Measurements from ENCODE around the gene NRP2. TPM values are rescaled to one million over a fixed set of nuclear protein-coding genes. Genes with fewer than 3 reads are reported as not detected.

Gene NRP2
- total and polyA plus RNA-seq, 2 of the 13 experiments (the other 11 are each of a cell fraction or from before 2014, with no cell fraction given): 0.65 to 1.4 TPM

DNA sequence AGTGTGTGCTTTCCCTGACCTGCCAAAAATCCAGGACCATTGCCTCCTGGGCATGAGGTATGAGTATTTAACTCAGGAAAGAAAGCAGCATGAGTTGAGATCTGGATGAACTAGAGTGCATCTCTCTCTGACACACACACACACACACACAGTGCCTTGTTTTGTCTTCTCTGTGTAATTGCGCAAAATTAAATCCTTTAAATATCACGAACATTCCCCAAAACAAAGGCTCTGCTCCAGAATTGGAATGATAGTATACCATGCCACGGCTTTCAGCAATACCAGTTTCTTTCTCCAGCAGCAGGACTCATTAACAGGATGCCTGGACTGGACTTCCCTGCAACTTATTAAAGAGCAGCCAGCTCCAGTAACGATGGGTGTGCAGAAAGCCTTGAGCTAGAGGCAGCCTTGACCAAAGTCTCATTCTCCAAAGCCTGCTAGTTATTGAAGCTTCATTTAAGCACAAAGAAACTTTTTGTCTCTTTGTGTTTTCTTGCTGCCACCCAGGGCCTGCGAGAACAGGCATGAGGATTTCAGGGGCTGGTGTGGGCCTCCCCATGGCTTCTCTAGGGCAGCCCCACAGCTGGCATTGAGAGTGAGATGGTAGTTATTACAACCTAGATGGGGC, 101.7 kb downstream of the NRP2 start (continued):
- TF ChIP-seq ZKSCAN5 (CRISPR knock-in tag; IDR thresholded peaks at IDR 0.05) (no peak), FOXK1 (CRISPR knock-in tag; IDR thresholded peaks at IDR 0.05; ENCODE audit: borderline replicate concordance, low read depth) (no peak), GPN1 (CRISPR knock-in tag; IDR thresholded peaks at IDR 0.05; ENCODE audit: borderline replicate concordance) (no peak), TARDBP (CRISPR knock-in tag; IDR thresholded peaks at IDR 0.05) (no peak), PHF20 (CRISPR knock-in tag; IDR thresholded peaks at IDR 0.05) (no peak), ZBTB1 (CRISPR knock-in tag; IDR thresholded peaks at IDR 0.05; ENCODE audit: borderline replicate concordance) (no peak), SOX5 (CRISPR knock-in tag; IDR thresholded peaks at IDR 0.05; ENCODE audit: borderline replicate concordance) (peak; percentile 63; the same call in 1 of the 2 replicates), ZNF232 (CRISPR knock-in tag; IDR thresholded peaks at IDR 0.05; ENCODE audit: borderline replicate concordance) (no peak), ZNF496 (CRISPR knock-in tag; IDR thresholded peaks at IDR 0.05; ENCODE audit: insufficient replicate concordance) (no peak), IRF1 (CRISPR knock-in tag; IDR thresholded peaks at IDR 0.05; ENCODE audit: low read depth) (no peak), ZNF317 (CRISPR knock-in tag; IDR thresholded peaks at IDR 0.05) (0 out of 2 replicates have a peak, but pooled peaks have one; percentile 28), ZIK1 (CRISPR knock-in tag; IDR thresholded peaks at IDR 0.05; ENCODE audit: borderline replicate concordance, low read depth) (no peak), MBNL3 (CRISPR knock-in tag; conservative IDR thresholded peaks at IDR 0.05) (no peak), RARA (CRISPR knock-in tag; IDR thresholded peaks at IDR 0.05) (peak; percentile 38; the same call in 1 of the 2 replicates), YEATS4 (CRISPR knock-in tag; IDR thresholded peaks at IDR 0.05; ENCODE audit: borderline replicate concordance) (no peak), NCOA2 (CRISPR knock-in tag; IDR thresholded peaks at IDR 0.05) (peak; percentile 69), SALL1 (CRISPR knock-in tag; IDR thresholded peaks at IDR 0.05) (peak; percentile 63), ZNF660 (CRISPR knock-in tag; IDR thresholded peaks at IDR 0.05; ENCODE audit: borderline replicate concordance, low read depth) (no peak), ZNF354B (CRISPR knock-in tag; IDR thresholded peaks at IDR 0.05) (no peak)
- TF ChIP-seq, protein P1, sequence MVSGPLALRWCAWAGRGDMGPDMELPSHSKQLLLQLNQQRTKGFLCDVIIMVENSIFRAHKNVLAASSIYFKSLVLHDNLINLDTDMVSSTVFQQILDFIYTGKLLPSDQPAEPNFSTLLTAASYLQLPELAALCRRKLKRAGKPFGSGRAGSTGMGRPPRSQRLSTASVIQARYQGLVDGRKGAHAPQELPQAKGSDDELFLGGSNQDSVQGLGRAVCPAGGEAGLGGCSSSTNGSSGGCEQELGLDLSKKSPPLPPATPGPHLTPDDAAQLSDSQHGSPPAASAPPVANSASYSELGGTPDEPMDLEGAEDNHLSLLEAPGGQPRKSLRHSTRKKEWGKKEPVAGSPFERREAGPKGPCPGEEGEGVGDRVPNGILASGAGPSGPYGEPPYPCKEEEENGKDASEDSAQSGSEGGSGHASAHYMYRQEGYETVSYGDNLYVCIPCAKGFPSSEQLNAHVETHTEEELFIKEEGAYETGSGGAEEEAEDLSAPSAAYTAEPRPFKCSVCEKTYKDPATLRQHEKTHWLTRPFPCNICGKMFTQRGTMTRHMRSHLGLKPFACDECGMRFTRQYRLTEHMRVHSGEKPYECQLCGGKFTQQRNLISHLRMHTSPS (CRISPR knock-in tag; IDR thresholded peaks at IDR 0.05; ENCODE audit: low read depth): no peak; the same call in 1 of the 2 replicates
- TF ChIP-seq, protein P2, sequence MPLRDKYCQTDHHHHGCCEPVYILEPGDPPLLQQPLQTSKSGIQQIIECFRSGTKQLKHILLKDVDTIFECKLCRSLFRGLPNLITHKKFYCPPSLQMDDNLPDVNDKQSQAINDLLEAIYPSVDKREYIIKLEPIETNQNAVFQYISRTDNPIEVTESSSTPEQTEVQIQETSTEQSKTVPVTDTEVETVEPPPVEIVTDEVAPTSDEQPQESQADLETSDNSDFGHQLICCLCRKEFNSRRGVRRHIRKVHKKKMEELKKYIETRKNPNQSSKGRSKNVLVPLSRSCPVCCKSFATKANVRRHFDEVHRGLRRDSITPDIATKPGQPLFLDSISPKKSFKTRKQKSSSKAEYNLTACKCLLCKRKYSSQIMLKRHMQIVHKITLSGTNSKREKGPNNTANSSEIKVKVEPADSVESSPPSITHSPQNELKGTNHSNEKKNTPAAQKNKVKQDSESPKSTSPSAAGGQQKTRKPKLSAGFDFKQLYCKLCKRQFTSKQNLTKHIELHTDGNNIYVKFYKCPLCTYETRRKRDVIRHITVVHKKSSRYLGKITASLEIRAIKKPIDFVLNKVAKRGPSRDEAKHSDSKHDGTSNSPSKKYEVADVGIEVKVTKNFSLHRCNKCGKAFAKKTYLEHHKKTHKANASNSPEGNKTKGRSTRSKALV (CRISPR knock-in tag; IDR thresholded peaks at IDR 0.05): no peak
- TF ChIP-seq, protein P3, sequence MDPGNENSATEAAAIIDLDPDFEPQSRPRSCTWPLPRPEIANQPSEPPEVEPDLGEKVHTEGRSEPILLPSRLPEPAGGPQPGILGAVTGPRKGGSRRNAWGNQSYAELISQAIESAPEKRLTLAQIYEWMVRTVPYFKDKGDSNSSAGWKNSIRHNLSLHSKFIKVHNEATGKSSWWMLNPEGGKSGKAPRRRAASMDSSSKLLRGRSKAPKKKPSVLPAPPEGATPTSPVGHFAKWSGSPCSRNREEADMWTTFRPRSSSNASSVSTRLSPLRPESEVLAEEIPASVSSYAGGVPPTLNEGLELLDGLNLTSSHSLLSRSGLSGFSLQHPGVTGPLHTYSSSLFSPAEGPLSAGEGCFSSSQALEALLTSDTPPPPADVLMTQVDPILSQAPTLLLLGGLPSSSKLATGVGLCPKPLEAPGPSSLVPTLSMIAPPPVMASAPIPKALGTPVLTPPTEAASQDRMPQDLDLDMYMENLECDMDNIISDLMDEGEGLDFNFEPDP (CRISPR knock-in tag; conservative IDR thresholded peaks at IDR 0.05): 0 out of 2 replicates have a peak, but pooled peaks have one; percentile 45
